Endothelial cell of umbilical vein (primary cell): ENCODE data around the gene NR2E1. TPM values are rescaled to one million over a fixed set of nuclear protein-coding genes. Genes with fewer than 3 reads are reported as not detected.
A peak's percentile ranks its signal among the peaks of the same experiment; 100 is the strongest.

Experiments
- BruUV-seq: library from RNA; stranded (reverse); fragments of 400-500 nt; replicated peaks from 2 replicates; lab custom pipeline; 2021; lab: Mats Ljungman, UMichigan
- CTCF ChIA-PET: fragments of 300-600, 350-600 bp; sonication (Branson Sonifier 250); formaldehyde crosslinking; loops from one replicate; lab custom pipeline; 2021; ENCODE audit warnings: antibody characterized with exemption, inconsistent platforms; lab: Charles Lee
- POLR2A ChIA-PET: fragments of 300-600, 350-600 bp; sonication (Branson Sonifier 250); formaldehyde crosslinking; loops from one replicate; lab custom pipeline; 2021; ENCODE audit warnings: antibody characterized with exemption, inconsistent platforms; lab: Charles Lee
- DNase-seq: peaks from one replicate; pipeline ENCODE4 v3.0.0-alpha.2; 2011; ENCODE audit warnings: low read depth, low spot score
- FAIRE-seq: peaks from 2 replicates; lab custom pipeline; 2011; peaks lifted over from hg19 to GRCh38; lab: Jason Lieb, UNC
- H2AFZ ChIP-seq: 2 replicates; pipeline ENCODE4 v1.6.0; 2012; ENCODE audit warnings: low read depth, low read length, control low read depth, inconsistent platforms
- H3K27ac ChIP-seq: 2 replicates; pipeline ENCODE4 v1.5.1; 2011; ENCODE audit warnings: low read depth, mild to moderate bottlenecking, control low read depth, low read length, moderate library complexity; ENCODE audit not compliant: insufficient read depth
- H3K27me3 ChIP-seq, 2 experiments: 2 replicates each; pipeline versions ENCODE4 v1.6.0 to v1.6.1; 2011; ENCODE audit warnings: low read length in 2 of 2, mixed read lengths in 1 of 2; ENCODE audit not compliant: control insufficient read depth in 2 of 2, insufficient read depth in 2 of 2
- H3K36me3 ChIP-seq, 2 experiments: 2 replicates in 1 of 2; 3 replicates in 1 of 2; pipeline ENCODE4 v1.5.1; 2011; ENCODE audit warnings: low read length in 2 of 2, mild to moderate bottlenecking in 1 of 2, moderate library complexity in 1 of 2; ENCODE audit not compliant: control insufficient read depth in 2 of 2, insufficient read depth in 2 of 2; ENCODE audit errors: extremely low read depth in 1 of 2
- H3K4me1 ChIP-seq: 3 replicates; pipeline ENCODE4 v1.5.1; 2011; ENCODE audit warnings: mild to moderate bottlenecking, low read length; ENCODE audit not compliant: control insufficient read depth, insufficient read depth; ENCODE audit errors: extremely low read depth
- H3K4me2 ChIP-seq: 2 replicates; pipeline ENCODE4 v1.6.1; 2011; ENCODE audit warnings: low read length, control low read depth, mixed read lengths; ENCODE audit not compliant: insufficient read depth
- H3K4me3 ChIP-seq, 3 experiments: fragments of 200-600 bp in 1 of 3; sonication (generic), shearing (Covaris generic) in 1 of 3; replicated peaks in 1 of 3; 2 replicates each; pipeline ENCODE4 v1.5.1; 2011 to 2016; ENCODE audit warnings: control low read depth in 3 of 3, low read length in 3 of 3, mild to moderate bottlenecking in 2 of 3, inconsistent platforms in 1 of 3, low read depth in 1 of 3, moderate library complexity in 1 of 3; ENCODE audit not compliant: insufficient read depth in 1 of 3
- H3K79me2 ChIP-seq: 2 replicates; pipeline ENCODE4 v1.6.0; 2012; ENCODE audit warnings: low read length, inconsistent platforms; ENCODE audit not compliant: control insufficient read depth, insufficient read depth
- H3K9ac ChIP-seq: replicated peaks from 2 replicates; pipeline ENCODE3; 2011; ENCODE audit warnings: low read length, control low read depth; ENCODE audit not compliant: insufficient read depth; ENCODE audit errors: extremely low read depth
- H3K9me1 ChIP-seq: replicated peaks from 3 replicates; pipeline ENCODE4 v1.6.0; 2011; ENCODE audit warnings: mild to moderate bottlenecking, low read length; ENCODE audit not compliant: control insufficient read depth, insufficient read depth; ENCODE audit errors: extremely low read depth
- H3K9me3 ChIP-seq: replicated peaks from 2 replicates; pipeline ENCODE4 v1.5.1; 2012; ENCODE audit warnings: low read length, inconsistent platforms; ENCODE audit not compliant: control insufficient read depth, insufficient read depth
- H4K20me1 ChIP-seq: replicated peaks from 2 replicates; pipeline ENCODE3; 2011; ENCODE audit warnings: mild to moderate bottlenecking, low read length; ENCODE audit not compliant: control insufficient read depth, insufficient read depth; ENCODE audit errors: extremely low read depth
- EZH2 ChIP-seq: IDR thresholded peaks from 2 replicates; pipeline ENCODE4 v1.6.1; 2012; ENCODE audit warnings: borderline replicate concordance, low read depth, mild to moderate bottlenecking, moderate library complexity, low read length, inconsistent platforms; ENCODE audit not compliant: severe bottlenecking
- MYC ChIP-seq: IDR thresholded peaks from one replicate; pipeline ENCODE4 v1.6.1; 2011; ENCODE audit warnings: mild to moderate bottlenecking, low read depth, low read length
- dilution Hi-C: fragments of 300-500 bp; cut with MboI; formaldehyde crosslinking; loops from one replicate; pipeline ENCODE4 v1.15.0; 2019; ENCODE audit warnings: low sequenced_read_pairs; ENCODE audit not compliant: extremely low pct_ligation_motif_present
- intact Hi-C: fragments of 100-400 bp; cut with micrococcal nuclease; formaldehyde crosslinking; loops from one replicate; pipeline ENCODE4 v1.10.0; 2022
- polyA plus RNA-seq, 4 experiments: library from polyadenylated mRNA; depleted of rRNA in 3 of 4; stranded (reverse) in 3 of 4; unstranded in 1 of 4; fragments of >200 nt; gene quantifications; 2 replicates each; pipeline versions ENCODE4 v1.2.1 to v1.2.3, GENCODE V29; 2011 to 2012; ENCODE audit warnings: missing spikeins in 1 of 4
- total RNA-seq: library from RNA; stranded (reverse); gene quantifications from 2 replicates; pipeline ENCODE4 v1.2.3, GENCODE V29; 2021
- TF ChIP-seq, protein P1 (sequence below): IDR thresholded peaks from 2 replicates; pipeline ENCODE4 v1.6.1; 2011; ENCODE audit not compliant: insufficient read depth, insufficient read length

Gene NR2E1
- total and polyA plus RNA-seq, 2 donors (not counting 3 experiments of a cell fraction or from before 2014, with no cell fraction given), result not detected

DNA sequence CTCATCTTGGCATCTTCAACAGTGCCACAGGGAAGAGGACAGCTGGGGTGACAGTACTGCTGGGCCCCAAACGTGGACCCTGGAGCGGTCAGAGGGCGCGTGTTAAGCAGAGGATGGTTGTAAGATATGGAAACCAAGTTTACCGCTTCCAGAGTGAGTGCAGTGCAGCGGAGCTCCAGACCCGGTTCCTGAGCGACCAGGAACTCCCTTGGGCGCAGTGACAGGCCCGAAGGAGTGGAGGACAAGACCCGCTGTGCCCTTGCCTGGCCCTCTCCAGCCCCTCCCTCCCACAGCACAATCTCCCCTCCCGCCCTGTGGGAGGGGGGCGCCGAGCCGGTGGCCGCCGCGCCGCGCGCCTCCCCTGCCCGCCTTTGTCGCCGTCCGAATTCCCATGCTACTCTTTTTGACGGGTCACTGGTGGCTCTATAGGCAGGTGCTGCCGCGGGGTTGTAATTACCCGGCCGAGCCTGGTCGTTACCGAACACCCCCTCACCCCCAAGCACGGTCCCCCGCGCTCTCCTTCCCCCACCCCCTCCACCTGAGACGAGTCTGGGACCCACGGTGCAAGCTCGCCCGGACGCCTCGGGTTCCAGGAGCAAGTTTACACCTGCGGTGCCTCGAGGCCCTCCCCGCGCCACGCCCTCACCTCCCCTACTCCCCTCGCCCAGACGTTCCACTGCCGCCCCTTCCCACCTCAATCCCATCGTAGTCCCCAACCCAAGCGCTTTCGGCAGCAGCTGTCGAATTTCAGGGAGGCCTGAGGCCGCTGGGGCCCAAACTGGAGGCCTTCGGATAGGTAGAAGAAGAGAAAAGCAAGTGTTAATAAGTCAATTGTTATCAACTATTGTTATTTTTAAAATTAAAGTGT, 3.9 kb downstream of the NR2E1 start:
- Histone ChIP-seq H3K36me3 (no peaks in the 10 kb centered on the region), H3K4me3 (no peak overlapping the region), H3K27ac (no peak overlapping the region), H2AFZ (no peak overlapping the region), H3K79me2 (no peaks in the 10 kb centered on the region), H3K4me1 (peaks cover 4% of the 10 kb centered on the region), H3K9me1 (no peaks in the 10 kb centered on the region), H3K9me3 (no peaks in the 10 kb centered on the region), H3K9ac (no peak overlapping the region), H4K20me1 (no peaks in the 10 kb centered on the region), H3K27me3 (peaks cover 90 to 100% of the 10 kb centered on the region in 2 experiments), H3K4me2 (no peak overlapping the region)
- intact Hi-C loops (loop anchor here (2.0 to 10.0 kb wide), 3 partner anchors 55 to 355 kb away; no protein-coding TSS in a partner anchor), dilution Hi-C loops (no loop called here)
- POLR2A ChIA-PET, result no interaction called here
- FAIRE-seq, result no peak
- no TSS peak for BruUV-seq
- CTCF ChIA-PET, result interaction anchor here (1.3 to 2.0 kb wide), 4 partner anchors 10 to 360 kb away, joined by 4 to 20 read pairs (median 6); no protein-coding TSS in a partner anchor
- peak; percentile 60 for TF ChIP-seq EZH2
- TF ChIP-seq, protein P1, sequence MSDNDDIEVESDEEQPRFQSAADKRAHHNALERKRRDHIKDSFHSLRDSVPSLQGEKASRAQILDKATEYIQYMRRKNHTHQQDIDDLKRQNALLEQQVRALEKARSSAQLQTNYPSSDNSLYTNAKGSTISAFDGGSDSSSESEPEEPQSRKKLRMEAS, result no peak
- no peak for TF ChIP-seq MYC
- no peak for DNase-seq
